K562 (cell line): ENCODE measurements around the gene GRAMD2B. TPM values are rescaled to one million over a fixed set of nuclear protein-coding genes. Genes with fewer than 3 reads are reported as not detected.

Experiments used
- ATAC-seq: fragments of 200-7000 bp; cut with Tn5 transposase; 3 replicates; pipeline ENCODE4 v1.9.1; 2020; ENCODE audit warnings: moderate library complexity
- BruUV-seq: library from RNA; stranded (reverse); fragments of 400-500 nt; replicated peaks from 2 replicates; lab custom pipeline; 2021; lab: Mats Ljungman, UMichigan
- CTCF ChIA-PET: fragments of 300-600 bp; formaldehyde crosslinking; extraction: SDS; loops from one replicate; lab custom pipeline; 2021; ENCODE audit warnings: low intra/inter-chr PET ratio; lab: Yijun Ruan, JAX
- POLR2A ChIA-PET: fragments of 300-600, 350-650 bp; sonication (Branson Sonifier 250); formaldehyde crosslinking; extraction: SDS; loops from one replicate; lab custom pipeline; 2021; ENCODE audit warnings: antibody characterized with exemption, inconsistent platforms; lab: Yijun Ruan, JAX
- DNase-seq, 4 experiments: peaks; one replicate each; pipeline versions ENCODE4 v3.0.0 to v3.0.0-alpha.2; 2011 to 2018; ENCODE audit warnings: low spot score in 3 of 4, mixed read lengths in 3 of 4; ENCODE audit errors: extremely low read depth in 1 of 4
- FAIRE-seq: peaks from 2 replicates; lab custom pipeline; 2011; peaks lifted over from hg19 to GRCh38; lab: Jason Lieb, UNC
- H2AFZ ChIP-seq: 2 replicates; pipeline ENCODE4 v1.6.0; 2011; ENCODE audit warnings: low read depth, low read length, control low read depth, inconsistent platforms
- H3K27ac ChIP-seq: fragments of 200-600 bp; 3 replicates; pipeline ENCODE4 v1.8.0; 2011; ENCODE audit warnings: low read depth, mild to moderate bottlenecking, control low read depth, inconsistent platforms, low read length, moderate library complexity, mixed read lengths; ENCODE audit errors: extremely low read depth
- H3K27me3 ChIP-seq, 2 experiments: fragments of 300-600 bp in 1 of 2; 2 replicates in 1 of 2; 3 replicates in 1 of 2; pipeline versions ENCODE4 v1.6.0 to v1.8.0; 2011; ENCODE audit warnings: inconsistent platforms in 2 of 2, low read length in 2 of 2, mild to moderate bottlenecking in 1 of 2, mixed read lengths in 1 of 2, moderate library complexity in 1 of 2; ENCODE audit not compliant: control insufficient read depth in 2 of 2, insufficient read depth in 2 of 2
- H3K36me3 ChIP-seq: fragments of 300-600 bp; 3 replicates; pipeline ENCODE4 v1.8.0; 2011; ENCODE audit warnings: mild to moderate bottlenecking, low read length, inconsistent platforms; ENCODE audit not compliant: control insufficient read depth, insufficient read depth
- H3K4me1 ChIP-seq, 2 experiments: fragments of 200-600 bp in 1 of 2; replicated peaks in 1 of 2; 2 replicates in 1 of 2; 3 replicates in 1 of 2; pipeline versions ENCODE4 v1.5.1 to v1.8.0; 2011; ENCODE audit warnings: inconsistent platforms in 2 of 2, low read length in 2 of 2, mild to moderate bottlenecking in 1 of 2, mixed read lengths in 1 of 2, moderate library complexity in 1 of 2; ENCODE audit not compliant: control insufficient read depth in 2 of 2, insufficient read depth in 2 of 2
- H3K4me2 ChIP-seq: 2 replicates; pipeline ENCODE4 v1.6.1; 2011; ENCODE audit warnings: low read length, control low read depth, inconsistent platforms, mixed read lengths; ENCODE audit not compliant: insufficient read depth
- H3K4me3 ChIP-seq: fragments of 200-600 bp; sonication (generic), shearing (Covaris generic); 2 replicates; pipeline ENCODE4 v1.5.1; 2016; ENCODE audit warnings: control low read depth, inconsistent platforms
- H3K79me2 ChIP-seq: fragments of 200-600 bp; 3 replicates; pipeline ENCODE4 v1.8.0; 2011; ENCODE audit warnings: low read length, inconsistent platforms; ENCODE audit not compliant: control insufficient read depth, insufficient read depth
- H3K9ac ChIP-seq, 2 experiments: 2 replicates each; pipeline versions ENCODE4 v1.6.0 to v1.6.1; 2011; ENCODE audit warnings: low read depth in 2 of 2, low read length in 2 of 2, control low read depth in 1 of 2, inconsistent platforms in 1 of 2, mild to moderate bottlenecking in 1 of 2, mixed read lengths in 1 of 2; ENCODE audit not compliant: insufficient read depth in 1 of 2
- H3K9me1 ChIP-seq: one replicate; pipeline ENCODE4 v1.6.0; 2011; ENCODE audit warnings: inconsistent platforms, mild to moderate bottlenecking, low read length, moderate library complexity; ENCODE audit not compliant: control insufficient read depth, insufficient read depth
- H3K9me3 ChIP-seq: replicated peaks from 2 replicates; pipeline ENCODE4 v1.5.1; 2011; ENCODE audit warnings: low read depth, low read length, inconsistent platforms; ENCODE audit not compliant: control insufficient read depth, insufficient read depth
- H4K20me1 ChIP-seq: replicated peaks from 2 replicates; pipeline ENCODE4 v1.6.1; 2011; ENCODE audit warnings: low read length, inconsistent platforms, mixed read lengths; ENCODE audit not compliant: control insufficient read depth, insufficient read depth
- FOSL1 ChIP-seq: fragments of 200-800 bp; sonication (Bioruptor generic); conservative IDR thresholded peaks from 2 replicates; pipeline ENCODE4 v1.6.1; 2016; ENCODE audit warnings: missing genetic modification characterization, missing compliant biosample characterization
- GTF2A2 ChIP-seq: IDR thresholded peaks from 2 replicates; pipeline ENCODE4 v1.6.1; 2016; ENCODE audit warnings: mild to moderate bottlenecking, missing genetic modification characterization, missing compliant biosample characterization
- HNRNPH1 ChIP-seq: fragments of 200-400 bp; formaldehyde crosslinking; optimal IDR thresholded peaks from 2 replicates; pipeline ENCODE3; 2017; ENCODE audit warnings: low read depth, mild to moderate bottlenecking, low read length, moderate library complexity
- KLF6 ChIP-seq: fragments of 250-450 bp; sonication (Bioruptor Pico); IDR thresholded peaks from 2 replicates; pipeline ENCODE4 v1.4.0; 2020; ENCODE audit warnings: mild to moderate bottlenecking, moderate library complexity, borderline replicate concordance
- MIER1 ChIP-seq: fragments of 450-650 bp; IDR thresholded peaks from 2 replicates; pipeline ENCODE4 v1.6.1; 2016; ENCODE audit warnings: antibody characterized with exemption, mild to moderate bottlenecking, low read depth
- NR1H2 ChIP-seq: sonication (generic); formaldehyde crosslinking; IDR thresholded peaks from 2 replicates; pipeline ENCODE4 v1.4.0; 2020; ENCODE audit warnings: mild to moderate bottlenecking, missing genetic modification reagents
- PML ChIP-seq: IDR thresholded peaks from 2 replicates; pipeline ENCODE4 v1.6.1; 2012; ENCODE audit warnings: low read length, inconsistent platforms
- POLR3G ChIP-seq: IDR thresholded peaks from 2 replicates; pipeline ENCODE4 v1.6.1; 2011; ENCODE audit not compliant: insufficient read length, insufficient replicate concordance; ENCODE audit errors: extremely low read depth
- STAT5B ChIP-seq: fragments of 250-450 bp; sonication (Bioruptor Pico); IDR thresholded peaks from 2 replicates; pipeline ENCODE4 v1.8.0; 2021; ENCODE audit warnings: mild to moderate bottlenecking, inconsistent platforms
- ZC3H8 ChIP-seq: fragments of 450-650 bp; IDR thresholded peaks from 2 replicates; pipeline ENCODE4 v1.6.1; 2017
- ZEB2 ChIP-seq: fragments of 450-650 bp; IDR thresholded peaks from 2 replicates; pipeline ENCODE4 v1.6.1; 2016
- ZNF12 ChIP-seq: sonication (generic); formaldehyde crosslinking; IDR thresholded peaks from 2 replicates; pipeline ENCODE4 v1.4.0; 2020; ENCODE audit warnings: mild to moderate bottlenecking, missing genetic modification reagents
- ZNF134 ChIP-seq: fragments of 250-450 bp; sonication (Bioruptor Pico); conservative IDR thresholded peaks from 2 replicates; pipeline ENCODE4 v1.4.0; 2020
- ZNF184 ChIP-seq: sonication (generic); formaldehyde crosslinking; IDR thresholded peaks from 2 replicates; pipeline ENCODE4 v1.5.0; 2020; ENCODE audit warnings: missing genetic modification reagents
- ZNF316 ChIP-seq: fragments of 450-650 bp; IDR thresholded peaks from 2 replicates; pipeline ENCODE4 v1.6.1; 2016
- ZNF431 ChIP-seq: sonication (generic); formaldehyde crosslinking; IDR thresholded peaks from 2 replicates; pipeline ENCODE4 v1.8.0; 2022; ENCODE audit warnings: mild to moderate bottlenecking, missing genetic modification reagents
- WGBS: fragments of 100-300 bp; shearing (Covaris generic); methylation state at CpG from one replicate; pipeline ENCODE4 v1.1.6; 2016; ENCODE audit warnings: low coverage, mixed read lengths; ENCODE audit not compliant: insufficient coverage; ENCODE audit errors: missing lambda C conversion rate; 5-methylcytosine and 5-hydroxymethylcytosine counted together
- in situ Hi-C: fragments of 300-500 bp; cut with MboI; formaldehyde crosslinking; loops from 4 replicates; pipeline ENCODE4 v1.15.0; 2018; ENCODE audit warnings: inconsistent platforms, mixed read lengths
- intact Hi-C: fragments of 100-400 bp; cut with micrococcal nuclease; formaldehyde crosslinking; loops from 2 replicates; pipeline ENCODE4 v1.14.2; 2022
- polyA plus RNA-seq, 8 experiments: library from polyadenylated mRNA; depleted of rRNA in 4 of 8; stranded (reverse) in 5 of 8; unstranded in 3 of 8; fragments of >200 nt; fragmentation: Nextera tagmentation in 2 of 8; fragmentation: Illumina TruSeq in 1 of 8; extraction: Ambion mirVana in 2 of 8; extraction: Trizol in 1 of 8; gene quantifications; 2 replicates each; pipeline versions ENCODE4 v1.2.1 to v1.2.3, GENCODE V29; 2011 to 2014; ENCODE audit warnings: inconsistent platforms in 1 of 8, missing spikeins in 1 of 8
- total RNA-seq, 7 experiments: library from RNA; depleted of rRNA in 6 of 7; stranded (reverse); fragments of >200 nt in 6 of 7; fragmentation: Illumina TruSeq in 2 of 7; extraction: Trizol in 2 of 7; gene quantifications; 2 replicates each; pipeline versions ENCODE4 v1.2.1 to v1.2.3, GENCODE V29; 2011 to 2021; ENCODE audit warnings: low replicate concordance in 1 of 7
- TF ChIP-seq, protein P1 (sequence below): fragments of 250-450 bp; sonication (Bioruptor Pico); IDR thresholded peaks from 2 replicates; pipeline ENCODE4 v1.5.0; 2020; ENCODE audit warnings: mild to moderate bottlenecking
- TF ChIP-seq, protein P2 (sequence below): fragments of 450-650 bp; IDR thresholded peaks from 2 replicates; pipeline ENCODE4 v1.6.1; 2016
- TF ChIP-seq, protein P3 (sequence below): fragments of 450-650 bp; formaldehyde crosslinking; IDR thresholded peaks from 2 replicates; pipeline ENCODE4 v1.4.0; 2020; ENCODE audit warnings: mild to moderate bottlenecking, mixed read lengths
- TF ChIP-seq, protein P4 (sequence below): sonication (generic); formaldehyde crosslinking; IDR thresholded peaks from 2 replicates; pipeline ENCODE4 v1.8.1; 2022; ENCODE audit warnings: missing genetic modification reagents

GRAMD2B gene
- total and polyA plus RNA-seq, 9 of the 15 experiments (the other 6 are each of a cell fraction or from before 2014, with no cell fraction given), result 0.32 to 4.2 (median 1.4) TPM

DNA sequence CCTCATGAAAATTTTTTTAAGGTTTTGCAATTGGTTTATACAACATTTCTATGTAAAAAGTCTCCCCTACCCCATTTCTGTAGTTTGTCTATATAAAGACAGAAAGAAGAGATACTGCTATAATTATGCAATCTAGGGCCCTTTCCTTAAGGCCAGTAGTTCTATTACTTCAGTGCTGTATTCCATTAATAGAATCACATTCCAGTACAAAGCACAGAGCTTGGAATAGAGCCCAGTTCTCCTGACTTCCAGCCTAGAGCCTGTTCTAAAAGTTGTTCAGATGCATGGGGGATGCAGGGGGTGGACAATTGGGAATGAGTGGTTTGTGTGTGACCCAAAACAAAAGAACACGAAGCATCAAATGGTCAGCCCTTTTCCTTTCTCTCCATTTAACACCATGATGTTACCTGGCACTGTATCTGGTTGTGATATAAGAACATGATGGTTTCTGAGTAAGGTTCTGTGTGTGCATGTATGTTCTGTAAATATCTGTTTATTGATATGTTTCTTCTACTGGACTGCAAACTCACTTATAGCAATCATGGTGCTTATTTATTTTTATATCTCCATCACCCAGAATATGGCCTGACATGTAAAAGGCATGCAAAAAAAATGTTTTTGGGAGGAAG is 8.2 kb upstream of the GRAMD2B start (continued):
- TF ChIP-seq POLR3G (no peak), HNRNPH1 (no peak), KLF6 (CRISPR knock-in tag) (no peak), NR1H2 (no peak), GTF2A2 (no peak), PML (no peak), ZNF316 (no peak), ZNF431 (CRISPR knock-in tag) (no peak), ZNF134 (CRISPR knock-in tag) (no peak), ZNF184 (CRISPR knock-in tag) (no peak), ZEB2 (no peak), STAT5B (CRISPR knock-in tag) (no peak)
- TF ChIP-seq, protein P1, sequence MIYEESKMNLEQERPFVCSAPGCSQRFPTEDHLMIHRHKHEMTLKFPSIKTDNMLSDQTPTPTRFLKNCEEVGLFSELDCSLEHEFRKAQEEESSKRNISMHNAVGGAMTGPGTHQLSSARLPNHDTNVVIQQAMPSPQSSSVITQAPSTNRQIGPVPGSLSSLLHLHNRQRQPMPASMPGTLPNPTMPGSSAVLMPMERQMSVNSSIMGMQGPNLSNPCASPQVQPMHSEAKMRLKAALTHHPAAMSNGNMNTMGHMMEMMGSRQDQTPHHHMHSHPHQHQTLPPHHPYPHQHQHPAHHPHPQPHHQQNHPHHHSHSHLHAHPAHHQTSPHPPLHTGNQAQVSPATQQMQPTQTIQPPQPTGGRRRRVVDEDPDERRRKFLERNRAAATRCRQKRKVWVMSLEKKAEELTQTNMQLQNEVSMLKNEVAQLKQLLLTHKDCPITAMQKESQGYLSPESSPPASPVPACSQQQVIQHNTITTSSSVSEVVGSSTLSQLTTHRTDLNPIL, result no peak

DNA sequence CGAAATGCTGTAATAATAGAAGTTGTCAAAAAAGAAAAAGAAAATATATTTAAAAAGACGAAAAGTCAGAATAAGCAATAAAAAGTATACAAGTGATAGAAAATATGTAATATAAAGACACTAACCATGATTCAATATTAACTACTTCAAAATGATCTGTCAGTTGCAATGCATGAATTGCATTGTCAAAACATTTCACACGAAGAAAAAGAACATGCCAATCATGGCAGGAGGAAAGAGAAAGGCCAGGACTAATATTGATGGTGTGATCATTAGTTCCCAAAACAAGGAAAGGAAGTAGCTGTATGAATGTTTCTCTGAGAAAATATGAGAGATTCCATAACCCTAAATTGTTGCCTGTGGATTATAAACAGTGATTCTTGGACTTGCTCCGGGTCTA is 7.4 kb upstream of the GRAMD2B start:
- no peaks in the 10 kb centered on the region for H4K20me1 ChIP-seq
- no peaks in the 10 kb centered on the region; a peak in 1 of 5 replicates for H3K4me1 ChIP-seq
- no peaks in the 10 kb centered on the region for H3K9me3 ChIP-seq
- H3K27me3 ChIP-seq, result no peaks in the 10 kb centered on the region
- no peak for DNase-seq
- H3K79me2 ChIP-seq, result no peaks in the 10 kb centered on the region
- no peak overlapping the region for H3K27ac ChIP-seq
- no peak overlapping the region for H2AFZ ChIP-seq
- no peak for ATAC-seq
- ChIA-PET POLR2A (no interaction called here), CTCF (no interaction called here)
- H3K36me3 ChIP-seq, result no peaks in the 10 kb centered on the region
- H3K9me1 ChIP-seq, result no peaks in the 10 kb centered on the region
- in situ Hi-C loops, result no loop called here
- 0% methylated on average over 4 of the region's 4 CpGs for WGBS
- intact Hi-C loops, result no loop called here
- no peak overlapping the region for H3K4me2 ChIP-seq
- BruUV-seq, result no TSS peak
- no peak overlapping the region for H3K4me3 ChIP-seq
- no peak overlapping the region for H3K9ac ChIP-seq
- FAIRE-seq, result no peak
- TF ChIP-seq, protein P2, sequence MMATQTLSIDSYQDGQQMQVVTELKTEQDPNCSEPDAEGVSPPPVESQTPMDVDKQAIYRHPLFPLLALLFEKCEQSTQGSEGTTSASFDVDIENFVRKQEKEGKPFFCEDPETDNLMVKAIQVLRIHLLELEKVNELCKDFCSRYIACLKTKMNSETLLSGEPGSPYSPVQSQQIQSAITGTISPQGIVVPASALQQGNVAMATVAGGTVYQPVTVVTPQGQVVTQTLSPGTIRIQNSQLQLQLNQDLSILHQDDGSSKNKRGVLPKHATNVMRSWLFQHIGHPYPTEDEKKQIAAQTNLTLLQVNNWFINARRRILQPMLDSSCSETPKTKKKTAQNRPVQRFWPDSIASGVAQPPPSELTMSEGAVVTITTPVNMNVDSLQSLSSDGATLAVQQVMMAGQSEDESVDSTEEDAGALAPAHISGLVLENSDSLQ, result no peak
- TF ChIP-seq ZNF12 (CRISPR knock-in tag), result no peak
- no peak for TF ChIP-seq MIER1
- TF ChIP-seq, protein P3, sequence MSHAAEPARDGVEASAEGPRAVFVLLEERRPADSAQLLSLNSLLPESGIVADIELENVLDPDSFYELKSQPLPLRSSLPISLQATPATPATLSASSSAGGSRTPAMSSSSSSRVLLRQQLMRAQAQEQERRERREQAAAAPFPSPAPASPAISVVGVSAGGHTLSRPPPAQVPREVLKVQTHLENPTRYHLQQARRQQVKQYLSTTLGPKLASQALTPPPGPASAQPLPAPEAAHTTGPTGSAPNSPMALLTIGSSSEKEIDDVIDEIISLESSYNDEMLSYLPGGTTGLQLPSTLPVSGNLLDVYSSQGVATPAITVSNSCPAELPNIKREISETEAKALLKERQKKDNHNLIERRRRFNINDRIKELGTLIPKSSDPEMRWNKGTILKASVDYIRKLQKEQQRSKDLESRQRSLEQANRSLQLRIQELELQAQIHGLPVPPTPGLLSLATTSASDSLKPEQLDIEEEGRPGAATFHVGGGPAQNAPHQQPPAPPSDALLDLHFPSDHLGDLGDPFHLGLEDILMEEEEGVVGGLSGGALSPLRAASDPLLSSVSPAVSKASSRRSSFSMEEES, result no peak
- TF ChIP-seq, protein P4, sequence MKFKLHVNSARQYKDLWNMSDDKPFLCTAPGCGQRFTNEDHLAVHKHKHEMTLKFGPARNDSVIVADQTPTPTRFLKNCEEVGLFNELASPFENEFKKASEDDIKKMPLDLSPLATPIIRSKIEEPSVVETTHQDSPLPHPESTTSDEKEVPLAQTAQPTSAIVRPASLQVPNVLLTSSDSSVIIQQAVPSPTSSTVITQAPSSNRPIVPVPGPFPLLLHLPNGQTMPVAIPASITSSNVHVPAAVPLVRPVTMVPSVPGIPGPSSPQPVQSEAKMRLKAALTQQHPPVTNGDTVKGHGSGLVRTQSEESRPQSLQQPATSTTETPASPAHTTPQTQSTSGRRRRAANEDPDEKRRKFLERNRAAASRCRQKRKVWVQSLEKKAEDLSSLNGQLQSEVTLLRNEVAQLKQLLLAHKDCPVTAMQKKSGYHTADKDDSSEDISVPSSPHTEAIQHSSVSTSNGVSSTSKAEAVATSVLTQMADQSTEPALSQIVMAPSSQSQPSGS, result no peak
- no peak for TF ChIP-seq FOSL1 (tag)
- TF ChIP-seq ZC3H8, result no peak
